CD4-positive, alpha-beta T cell treated with Interleukin-1 beta for 1 hour (primary cell): ENCODE data around the gene CEPT1.
"Not testable (repeated sequence)": the region's sequence is repeated elsewhere in the genome, so short reads cannot be mapped to it uniquely, and the experiment has no call there.

ENCODE experiments used
- DNase-seq, 2 donors: peaks; one replicate each; pipeline ENCODE4 v3.0.0-alpha.2; 2020 to 2022

Gene CEPT1

GRCh38 chr1:111139956-111140679 lies at the start of gene CEPT1, which contains the start of gene DRAM2:
Gene CEPT1, plus strand, starts transcription at chr1:111140223. Its CDS starts 7,492 bp downstream, at chr1:111147715.
Gene DRAM2, minus strand, starts transcription at chr1:111140093. Its CDS starts 8,539 bp downstream, at chr1:111131554.
- peak; percentile 93 for DNase-seq

- DNase-seq = not testable (repeated sequence)
These were observed 44.6 kb upstream of the CEPT1 start for GRCh38 chr1:111095421-111095820.

- DNase-seq = no peak
These were observed 42.5 kb upstream of the CEPT1 start for GRCh38 chr1:111097356-111098099.

GRCh38 chr1:111099289-111099688 lies 40.7 kb upstream of the CEPT1 start:
- no peak for DNase-seq

- DNase-seq = no peak
These were observed 38.0 kb upstream of the CEPT1 start for GRCh38 chr1:111101854-111102642.

GRCh38 chr1:111104981-111105380 lies 35.0 kb upstream of the CEPT1 start:
- DNase-seq = no peak

- DNase-seq = no peak
These were observed 29.7 kb upstream of the CEPT1 start for GRCh38 chr1:111110197-111110899.

- DNase-seq = no peak
These were observed 23.5 kb upstream of the CEPT1 start for GRCh38 chr1:111116496-111116895.

GRCh38 chr1:111126354-111126753 lies 13.7 kb upstream of the CEPT1 start:
- no peak for DNase-seq

GRCh38 chr1:111127923-111128643 lies 11.9 kb upstream of the CEPT1 start:
- peak; percentile 4 to 19 for DNase-seq

- no peak for DNase-seq
These were observed 10.6 kb upstream of the CEPT1 start for GRCh38 chr1:111129376-111129775.

GRCh38 chr1:111131693-111132092 lies 8.3 kb upstream of the CEPT1 start:
- DNase-seq = no peak

GRCh38 chr1:111133866-111134265 lies 6.2 kb upstream of the CEPT1 start:
- DNase-seq = no peak

- peak; percentile 7 to 56 for DNase-seq
These were observed 583 bp upstream of the CEPT1 start for GRCh38 chr1:111139324-111139955.

- no peak for DNase-seq
These were observed 601 bp downstream of the CEPT1 start for GRCh38 chr1:111140680-111140967.

- DNase-seq = no peak
These were observed 1.5 kb downstream of the CEPT1 start for GRCh38 chr1:111141245-111142220.

- no peak for DNase-seq
These were observed 2.4 kb downstream of the CEPT1 start for GRCh38 chr1:111142356-111142975.

GRCh38 chr1:111145542-111145941 lies 5.5 kb downstream of the CEPT1 start:
- no peak for DNase-seq

- no peak for DNase-seq
These were observed 6.1 kb downstream of the CEPT1 start for GRCh38 chr1:111145963-111146768.
